ENCODE results near the gene TBC1D9. TPM values are rescaled to one million over a fixed set of nuclear protein-coding genes. Genes with fewer than 3 reads are reported as not detected.

Gene TBC1D9
- polyA plus RNA-seq, 3 donors: 13.6 to 33.5 (median 21.0) TPM

DNA sequence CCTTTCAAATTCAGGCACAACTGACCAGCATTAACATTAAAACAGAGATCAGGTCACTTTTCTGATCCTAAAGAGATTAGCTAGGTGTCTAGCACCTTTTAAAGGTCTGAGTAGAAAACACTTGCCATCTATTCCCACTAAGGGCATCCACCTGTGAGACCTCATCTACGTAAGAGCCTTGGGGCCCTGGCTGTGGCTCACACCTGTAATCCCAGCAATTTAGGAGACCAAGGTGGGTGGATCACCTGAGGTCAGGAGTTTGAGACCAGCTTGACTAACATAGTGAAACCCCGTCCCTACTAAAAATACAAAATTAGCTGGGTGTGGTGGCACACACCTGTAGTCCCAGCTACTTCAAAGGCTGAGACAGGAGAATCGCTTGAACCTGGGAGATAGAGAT lies 11.8 kb downstream of the TBC1D9 start:
- H3K27ac Mint-ChIP-seq: no peak overlapping the region
- H3K4me3 Mint-ChIP-seq: no peak overlapping the region

DNA sequence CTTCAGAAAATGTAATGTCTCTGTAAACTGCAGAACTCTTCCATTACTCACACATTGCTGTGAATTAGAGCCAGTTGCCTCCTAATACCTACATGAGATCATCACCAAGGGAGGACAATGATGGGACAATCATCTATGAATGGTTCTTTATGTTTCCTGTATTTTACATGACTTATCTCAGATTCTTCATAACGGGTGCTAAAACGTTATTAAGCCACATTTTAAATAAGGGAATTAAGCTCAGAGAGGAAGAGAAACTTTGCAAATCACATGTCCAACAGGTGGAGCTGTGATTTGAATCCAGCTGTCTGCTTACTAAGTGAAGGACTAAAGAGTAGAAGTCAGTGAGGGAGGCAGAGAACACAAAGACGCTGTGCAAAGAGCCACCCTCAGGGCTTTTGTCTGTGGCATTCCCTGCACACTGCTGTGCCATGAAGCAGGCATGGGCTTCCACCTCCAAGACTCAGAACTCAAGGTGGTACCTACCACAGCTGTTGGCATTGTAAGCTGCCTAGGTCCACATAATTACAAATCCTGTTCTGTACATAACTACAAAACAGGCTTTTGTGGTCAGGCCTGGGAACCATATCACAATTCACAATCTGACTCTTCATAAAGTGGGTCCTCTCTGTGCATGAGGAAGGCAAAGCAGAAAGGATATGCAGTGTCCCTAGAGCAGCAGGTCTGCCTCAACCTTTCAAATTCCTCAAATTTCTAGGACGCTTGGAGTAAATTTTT lies 12.8 kb downstream of the TBC1D9 start:
- peak overlapping the region in 1 of 2 donors; percentile 83 for H3K4me3 Mint-ChIP-seq
- peak overlapping the region; percentile 85 to 97 (median 96) for H3K27ac Mint-ChIP-seq
- H4K20me1 ChIP-seq (ENCODE audit: insufficient read depth, low read length): peaks cover 98% of the 10 kb centered on the region
- peaks cover 9 to 15% of the 10 kb centered on the region in 2 donors for H3K36me3 Mint-ChIP-seq
- no peaks in the 10 kb centered on the region for H3K9me3 ChIP-seq (replicated peaks in 1 of 2; ENCODE audit: control insufficient read depth in 1 of 2, insufficient read depth in 1 of 2, low read length in 2 of 2)
- H3K4me2 ChIP-seq (replicated peaks; ENCODE audit: extremely low read depth, low read length, poor library complexity, severe bottlenecking): peak overlapping the region; percentile 59
- peak overlapping the region in 1 of 3 experiments; percentile 34 for H3K4me3 ChIP-seq (replicated peaks in 1 of 3; ENCODE audit: low read depth in 2 of 3, low read length in 3 of 3)
- no peaks in the 10 kb centered on the region for H3K36me3 ChIP-seq (replicated peaks in 1 of 2; ENCODE audit: control insufficient read depth in 1 of 2, insufficient read depth in 2 of 2, low read length in 2 of 2)
- 63% methylated on average over 2 of the region's 4 CpGs for WGBS (ENCODE audit: insufficient coverage)
- peaks cover 20 to 25% of the 10 kb centered on the region in 2 donors for H3K4me1 ChIP-seq (ENCODE audit: control insufficient read depth in 1 of 2, insufficient read depth in 2 of 2, low read length in 2 of 2)
- TF ChIP-seq, protein P1, sequence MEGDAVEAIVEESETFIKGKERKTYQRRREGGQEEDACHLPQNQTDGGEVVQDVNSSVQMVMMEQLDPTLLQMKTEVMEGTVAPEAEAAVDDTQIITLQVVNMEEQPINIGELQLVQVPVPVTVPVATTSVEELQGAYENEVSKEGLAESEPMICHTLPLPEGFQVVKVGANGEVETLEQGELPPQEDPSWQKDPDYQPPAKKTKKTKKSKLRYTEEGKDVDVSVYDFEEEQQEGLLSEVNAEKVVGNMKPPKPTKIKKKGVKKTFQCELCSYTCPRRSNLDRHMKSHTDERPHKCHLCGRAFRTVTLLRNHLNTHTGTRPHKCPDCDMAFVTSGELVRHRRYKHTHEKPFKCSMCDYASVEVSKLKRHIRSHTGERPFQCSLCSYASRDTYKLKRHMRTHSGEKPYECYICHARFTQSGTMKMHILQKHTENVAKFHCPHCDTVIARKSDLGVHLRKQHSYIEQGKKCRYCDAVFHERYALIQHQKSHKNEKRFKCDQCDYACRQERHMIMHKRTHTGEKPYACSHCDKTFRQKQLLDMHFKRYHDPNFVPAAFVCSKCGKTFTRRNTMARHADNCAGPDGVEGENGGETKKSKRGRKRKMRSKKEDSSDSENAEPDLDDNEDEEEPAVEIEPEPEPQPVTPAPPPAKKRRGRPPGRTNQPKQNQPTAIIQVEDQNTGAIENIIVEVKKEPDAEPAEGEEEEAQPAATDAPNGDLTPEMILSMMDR (IDR thresholded peaks at IDR 0.05): peak; percentile 32
- no peak overlapping the region for H2AFZ ChIP-seq (ENCODE audit: insufficient read depth, low read depth, low read length, poor library complexity, severe bottlenecking)
- peaks cover 29% of the 10 kb centered on the region for H3K79me2 ChIP-seq (ENCODE audit: insufficient read depth, low read length)
- DNase-seq: peak; percentile 63 to 79 (median 71)
- H3K4me1 Mint-ChIP-seq: peaks cover 33% of the 10 kb centered on the region
- intact Hi-C loops (cut with micrococcal nuclease): loop anchor here in 1 of 2 donors (2.0 to 5.0 kb wide), 2 partner anchors 13 to 36 kb away; partner anchors contain the start of gene TBC1D9
- H3K27me3 ChIP-seq (ENCODE audit: control insufficient read depth in 2 of 2, insufficient read depth in 2 of 2, low read length in 2 of 2): no peaks in the 10 kb centered on the region
- no peak overlapping the region for H3K9ac ChIP-seq (ENCODE audit: insufficient read depth, low read length, poor library complexity, severe bottlenecking)
- H3K9me3 Mint-ChIP-seq: peaks cover under 1 to 5% (median 3%) of the 10 kb centered on the region in 7 donors
- peaks cover 4 to 5% (median 5%) of the 10 kb centered on the region in 3 donors for H3K27me3 Mint-ChIP-seq (ENCODE audit: low read depth in 3 of 3)
- peak overlapping the region; percentile 5 to 84 for H3K27ac ChIP-seq (ENCODE audit: low read depth in 1 of 2, low read length in 2 of 2)

More for the DNA sequence above, 11.8 kb downstream of the TBC1D9 start:
- peaks cover 22% of the 10 kb centered on the region for H3K79me2 ChIP-seq (ENCODE audit: insufficient read depth, low read length)
- WGBS (ENCODE audit: insufficient coverage): 86% methylated on average over 1 of the region's 3 CpGs
- H3K36me3 Mint-ChIP-seq: peaks cover 10 to 15% of the 10 kb centered on the region in 2 donors
- no peaks in the 10 kb centered on the region for H3K27me3 ChIP-seq (ENCODE audit: control insufficient read depth in 2 of 2, insufficient read depth in 2 of 2, low read length in 2 of 2)
- H3K4me2 ChIP-seq (replicated peaks; ENCODE audit: extremely low read depth, low read length, poor library complexity, severe bottlenecking): no peak overlapping the region
- peaks cover 3 to 8% (median 6%) of the 10 kb centered on the region in 7 donors for H3K9me3 Mint-ChIP-seq
- H3K9me3 ChIP-seq (replicated peaks in 1 of 2; ENCODE audit: control insufficient read depth in 1 of 2, insufficient read depth in 1 of 2, low read length in 2 of 2): no peaks in the 10 kb centered on the region
- H3K9ac ChIP-seq (ENCODE audit: insufficient read depth, low read length, poor library complexity, severe bottlenecking): no peak overlapping the region
- intact Hi-C loops (cut with micrococcal nuclease): loop anchor here in 1 of 2 donors (5.0 kb wide), 1 partner anchor 37 kb away; no protein-coding TSS in a partner anchor
- H4K20me1 ChIP-seq (ENCODE audit: insufficient read depth, low read length): peaks cover 98% of the 10 kb centered on the region
- no peak for DNase-seq
- H3K27me3 Mint-ChIP-seq (ENCODE audit: low read depth in 3 of 3): peaks cover 4 to 5% (median 5%) of the 10 kb centered on the region in 3 donors
- no peak overlapping the region for H3K4me3 ChIP-seq (replicated peaks in 1 of 3; ENCODE audit: low read depth in 2 of 3, low read length in 3 of 3)
- no peak overlapping the region for H2AFZ ChIP-seq (ENCODE audit: insufficient read depth, low read depth, low read length, poor library complexity, severe bottlenecking)
- H3K4me1 ChIP-seq (ENCODE audit: control insufficient read depth in 1 of 2, insufficient read depth in 2 of 2, low read length in 2 of 2): peaks cover 20 to 24% of the 10 kb centered on the region in 2 donors
- TF ChIP-seq, protein P1 (IDR thresholded peaks at IDR 0.05): no peak
- no peaks in the 10 kb centered on the region for H3K36me3 ChIP-seq (replicated peaks in 1 of 2; ENCODE audit: control insufficient read depth in 1 of 2, insufficient read depth in 2 of 2, low read length in 2 of 2)
- H3K4me1 Mint-ChIP-seq: peaks cover 31% of the 10 kb centered on the region
- no peak overlapping the region for H3K27ac ChIP-seq (ENCODE audit: low read depth in 1 of 2, low read length in 2 of 2)

All from CD14-positive monocyte (primary cell).